IMR-90 (cell line): ENCODE results near the gene PCDHB8. TPM values are rescaled to one million over a fixed set of nuclear protein-coding genes. Genes with fewer than 3 reads are reported as not detected.

ENCODE experiments used
- ATAC-seq: fragments of 200-7000 bp; cut with Tn5 transposase; 2 replicates; pipeline ENCODE4 v1.9.1; 2020; ENCODE audit warnings: low read depth, mild to moderate bottlenecking, moderate library complexity
- BruUV-seq: library from RNA; stranded (reverse); fragments of 400-500 nt; replicated peaks from 2 replicates; lab custom pipeline; 2021; lab: Mats Ljungman, UMichigan
- CTCF ChIA-PET: fragments of 300-600 bp; formaldehyde crosslinking; extraction: SDS; loops from one replicate; lab custom pipeline; 2021; ENCODE audit warnings: antibody characterized with exemption; lab: Yijun Ruan, JAX
- POLR2A ChIA-PET: fragments of 300-600 bp; sonication (Branson Sonifier 250); formaldehyde crosslinking; loops from one replicate; lab custom pipeline; 2022; ENCODE audit warnings: antibody characterized with exemption; ENCODE audit not compliant: unreplicated experiment; lab: Charles Lee
- DNase-seq: peaks from one replicate; pipeline ENCODE4 v3.0.0; 2013
- H2AFZ ChIP-seq: replicated peaks from 2 replicates; pipeline ENCODE3; 2013; ENCODE audit warnings: low read length, mild to moderate bottlenecking; ENCODE audit not compliant: poor library complexity
- H2AK5ac ChIP-seq: 2 replicates; pipeline ENCODE4 v1.6.1; 2013; ENCODE audit warnings: low read depth, low read length, inconsistent platforms
- H2AK9ac ChIP-seq: replicated peaks from 2 replicates; pipeline ENCODE3; 2013; ENCODE audit warnings: mild to moderate bottlenecking, low read depth, low read length, moderate library complexity; ENCODE audit not compliant: poor library complexity
- H2BK120ac ChIP-seq: 2 replicates; pipeline ENCODE4 v1.6.1; 2013; ENCODE audit warnings: low read depth, low read length, inconsistent platforms
- H2BK15ac ChIP-seq: 3 replicates; pipeline ENCODE4 v1.6.1; 2013; ENCODE audit warnings: low read depth, low read length, inconsistent platforms
- H2BK20ac ChIP-seq: 2 replicates; pipeline ENCODE4 v1.6.1; 2013; ENCODE audit warnings: low read depth, mild to moderate bottlenecking, inconsistent platforms, low read length, moderate library complexity
- H2BK5ac ChIP-seq: 2 replicates; pipeline ENCODE4 v1.6.1; 2013; ENCODE audit warnings: mild to moderate bottlenecking, low read depth, low read length, inconsistent platforms; ENCODE audit not compliant: poor library complexity, severe bottlenecking
- H3K14ac ChIP-seq: replicated peaks from 2 replicates; pipeline ENCODE4 v1.6.1; 2013; ENCODE audit warnings: low read depth, low read length, inconsistent platforms
- H3K18ac ChIP-seq: 2 replicates; pipeline ENCODE4 v1.6.1; 2013; ENCODE audit warnings: low read depth, low read length, control low read depth
- H3K23ac ChIP-seq: 2 replicates; pipeline ENCODE4 v1.6.1; 2013; ENCODE audit warnings: low read depth, low read length, inconsistent platforms
- H3K27ac ChIP-seq: 2 replicates; pipeline ENCODE4 v1.5.1; 2013; ENCODE audit warnings: mild to moderate bottlenecking, control low read depth, low read length; ENCODE audit not compliant: insufficient read depth
- H3K27me3 ChIP-seq: 2 replicates; pipeline ENCODE4 v1.6.1; 2013; ENCODE audit warnings: low read length; ENCODE audit not compliant: control insufficient read depth, insufficient read depth
- H3K36me3 ChIP-seq: 2 replicates; pipeline ENCODE4 v1.6.1; 2013; ENCODE audit warnings: low read length, mixed read lengths; ENCODE audit not compliant: control insufficient read depth, insufficient read depth
- H3K4ac ChIP-seq: 2 replicates; pipeline ENCODE4 v1.6.1; 2013; ENCODE audit warnings: low read depth, low read length, inconsistent platforms
- H3K4me1 ChIP-seq: 2 replicates; pipeline ENCODE4 v1.6.1; 2013; ENCODE audit warnings: low read length, mixed read lengths; ENCODE audit not compliant: control insufficient read depth, insufficient read depth
- H3K4me2 ChIP-seq: 2 replicates; pipeline ENCODE4 v1.6.1; 2013; ENCODE audit warnings: low read depth, mild to moderate bottlenecking, control low read depth, low read length, moderate library complexity
- H3K4me3 ChIP-seq: 2 replicates; pipeline ENCODE4 v1.5.1; 2013; ENCODE audit warnings: low read depth, mild to moderate bottlenecking, control low read depth, low read length, moderate library complexity; ENCODE audit not compliant: insufficient read depth
- H3K56ac ChIP-seq: 2 replicates; pipeline ENCODE4 v1.6.1; 2013; ENCODE audit warnings: low read length, inconsistent platforms; ENCODE audit not compliant: insufficient read depth; ENCODE audit errors: extremely low read depth
- H3K79me1 ChIP-seq, 2 experiments: 2 replicates each; pipeline ENCODE4 v1.6.1; 2013; ENCODE audit warnings: low read length in 2 of 2, inconsistent platforms in 1 of 2, low read depth in 1 of 2
- H3K9ac ChIP-seq: 2 replicates; pipeline ENCODE4 v1.6.1; 2013; ENCODE audit warnings: low read depth, low read length, control low read depth
- H3K9me1 ChIP-seq: 2 replicates; pipeline ENCODE4 v1.6.1; 2013; ENCODE audit warnings: low read length, inconsistent platforms; ENCODE audit not compliant: insufficient read depth
- H3K9me3 ChIP-seq: 2 replicates; pipeline ENCODE4 v1.6.1; 2013; ENCODE audit warnings: low read length; ENCODE audit not compliant: control insufficient read depth, insufficient read depth
- H4K20me1 ChIP-seq: 2 replicates; pipeline ENCODE4 v1.6.1; 2013; ENCODE audit warnings: low read length, inconsistent platforms; ENCODE audit not compliant: insufficient read depth
- H4K5ac ChIP-seq: 2 replicates; pipeline ENCODE4 v1.6.1; 2013; ENCODE audit warnings: mild to moderate bottlenecking, low read depth, low read length, control low read depth
- H4K8ac ChIP-seq, 2 experiments: 2 replicates each; pipeline ENCODE4 v1.6.1; 2013; ENCODE audit warnings: low read depth in 2 of 2, low read length in 2 of 2, control low read depth in 1 of 2, inconsistent platforms in 1 of 2
- H4K91ac ChIP-seq: 2 replicates; pipeline ENCODE4 v1.6.1; 2013; ENCODE audit warnings: low read depth, low read length, inconsistent platforms; ENCODE audit not compliant: insufficient read depth
- MAFK ChIP-seq: IDR thresholded peaks from 2 replicates; pipeline ENCODE4 v1.6.1; 2012; ENCODE audit warnings: low read depth, low read length, improper control_type of control experiment
- MAZ ChIP-seq: IDR thresholded peaks from 2 replicates; pipeline ENCODE4 v1.6.1; 2012; ENCODE audit warnings: low read depth, mild to moderate bottlenecking, low read length, improper control_type of control experiment, moderate library complexity, borderline replicate concordance
- RAD21 ChIP-seq: IDR thresholded peaks from 2 replicates; pipeline ENCODE4 v1.6.1; 2012; ENCODE audit warnings: low read length, improper control_type of control experiment
- SMC3 ChIP-seq: fragments of 150-350 bp; IDR thresholded peaks from 2 replicates; pipeline ENCODE4 v1.6.1; 2016; ENCODE audit warnings: low read depth, mild to moderate bottlenecking, antibody characterized with exemption, low read length, moderate library complexity
- WGBS, 2 experiments: methylation state at CpG; one replicate each; pipeline versions ENCODE4 v1.1.5 to v1.1.7; 2013; ENCODE audit warnings: missing lambda C conversion rate in 2 of 2; ENCODE audit not compliant: insufficient read length in 1 of 2; ENCODE audit errors: extremely low coverage in 2 of 2; 5-methylcytosine and 5-hydroxymethylcytosine counted together
- dilution Hi-C: fragments of 300-500 bp; cut with HindIII; formaldehyde crosslinking; loops from one replicate; pipeline ENCODE4 v1.14.3; 2018; ENCODE audit warnings: low sequenced_read_pairs; ENCODE audit not compliant: unreplicated experiment
- in situ Hi-C: fragments of 300-500 bp; cut with MboI; formaldehyde crosslinking; loops from 3 replicates; pipeline ENCODE4 v1.14.3; 2019; ENCODE audit warnings: low sequenced_read_pairs, inconsistent platforms, mixed read lengths
- intact Hi-C: fragments of 100-400 bp; cut with micrococcal nuclease; formaldehyde crosslinking; loops from 2 replicates; pipeline ENCODE4 v1.10.0; 2022
- polyA plus RNA-seq, 3 experiments: library from polyadenylated mRNA; depleted of rRNA; stranded (reverse); fragments of >200 nt; gene quantifications; 2 replicates each; pipeline ENCODE4 v1.2.3, GENCODE V29; 2012; ENCODE audit warnings: low replicate concordance in 1 of 3
- total RNA-seq: library from RNA; depleted of rRNA; stranded (reverse); fragments of >200 nt; gene quantifications from 2 replicates; pipeline ENCODE4 v1.2.3, GENCODE V29; 2012
- TF ChIP-seq, protein P1 (sequence below): conservative IDR thresholded peaks from 2 replicates; pipeline ENCODE4 v1.5.1; 2012; ENCODE audit warnings: mild to moderate bottlenecking, low read depth, low read length, improper control_type of control experiment

The PCDHB8 gene
- total and polyA plus RNA-seq, 2 of the 4 experiments (the other 2 are of a cell fraction): 0.07 to 0.18 TPM

DNA sequence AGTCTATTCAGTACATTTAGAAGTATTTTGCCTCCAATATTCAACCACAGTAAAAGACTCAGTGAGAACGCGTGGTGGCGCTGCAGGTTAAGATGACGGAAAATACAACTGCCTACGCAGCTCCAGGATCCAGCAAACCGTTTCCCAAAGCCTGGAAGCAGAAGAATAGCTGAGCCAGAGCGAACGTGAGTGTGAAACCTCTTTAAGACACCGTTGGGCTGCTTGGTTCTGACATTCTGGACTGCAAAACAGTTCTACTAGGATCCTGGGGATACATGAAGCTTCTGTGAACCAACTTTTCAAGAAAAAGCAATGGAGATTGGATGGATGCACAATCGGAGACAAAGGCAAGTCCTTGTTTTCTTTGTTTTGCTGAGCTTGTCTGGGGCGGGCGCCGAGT is 4.7 kb downstream of the PCDHB8 start, which contains the start of gene PCDHB16:
Gene PCDHB16, plus strand, starts transcription at position 140 of the 400 bp plus-strand sequence. Its CDS starts 173 bp downstream, at position 313.
- TF ChIP-seq MAZ: no peak
- TF ChIP-seq MAFK: no peak
- TF ChIP-seq SMC3: peak; percentile 13; the same call in 1 of the 2 replicates
- TF ChIP-seq, protein P1, sequence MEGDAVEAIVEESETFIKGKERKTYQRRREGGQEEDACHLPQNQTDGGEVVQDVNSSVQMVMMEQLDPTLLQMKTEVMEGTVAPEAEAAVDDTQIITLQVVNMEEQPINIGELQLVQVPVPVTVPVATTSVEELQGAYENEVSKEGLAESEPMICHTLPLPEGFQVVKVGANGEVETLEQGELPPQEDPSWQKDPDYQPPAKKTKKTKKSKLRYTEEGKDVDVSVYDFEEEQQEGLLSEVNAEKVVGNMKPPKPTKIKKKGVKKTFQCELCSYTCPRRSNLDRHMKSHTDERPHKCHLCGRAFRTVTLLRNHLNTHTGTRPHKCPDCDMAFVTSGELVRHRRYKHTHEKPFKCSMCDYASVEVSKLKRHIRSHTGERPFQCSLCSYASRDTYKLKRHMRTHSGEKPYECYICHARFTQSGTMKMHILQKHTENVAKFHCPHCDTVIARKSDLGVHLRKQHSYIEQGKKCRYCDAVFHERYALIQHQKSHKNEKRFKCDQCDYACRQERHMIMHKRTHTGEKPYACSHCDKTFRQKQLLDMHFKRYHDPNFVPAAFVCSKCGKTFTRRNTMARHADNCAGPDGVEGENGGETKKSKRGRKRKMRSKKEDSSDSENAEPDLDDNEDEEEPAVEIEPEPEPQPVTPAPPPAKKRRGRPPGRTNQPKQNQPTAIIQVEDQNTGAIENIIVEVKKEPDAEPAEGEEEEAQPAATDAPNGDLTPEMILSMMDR: peak; percentile 43
- peak; percentile 26; the same call in 1 of the 2 replicates for TF ChIP-seq RAD21
- Histone ChIP-seq H3K4me1 (no peaks in the 10 kb centered on the region), H3K9me3 (peaks cover 23% of the 10 kb centered on the region; the same call in 1 of the 2 replicates), H3K79me1 (no peaks in the 10 kb centered on the region), H3K36me3 (no peaks in the 10 kb centered on the region), H3K9me1 (no peaks in the 10 kb centered on the region), H2AK5ac (no peak within 1 kb of the TSS), H2AK9ac (no peak within 1 kb of the TSS), H3K4me2 (peak within 1 kb of the TSS; percentile 61; the same call in 1 of the 2 replicates), H3K23ac (no peak within 1 kb of the TSS), H4K91ac (no peak within 1 kb of the TSS), H3K56ac (no peak within 1 kb of the TSS), H2BK120ac (no peak within 1 kb of the TSS), H4K8ac (no peak within 1 kb of the TSS), H3K27me3 (no peaks in the 10 kb centered on the region), H4K20me1 (no peaks in the 10 kb centered on the region), H3K14ac (no peak within 1 kb of the TSS), H3K4ac (no peak within 1 kb of the TSS), H3K18ac (0 out of 2 replicates have a peak within 1 kb of the TSS, but pooled peaks have one; percentile 36), H4K5ac (0 out of 2 replicates have a peak within 1 kb of the TSS, but pooled peaks have one; percentile 53), H2AFZ (peak within 1 kb of the TSS; percentile 58), H2BK15ac (no peak within 1 kb of the TSS), H3K9ac (peak within 1 kb of the TSS; percentile 67), H2BK20ac (no peak within 1 kb of the TSS), H3K27ac (no peak within 1 kb of the TSS), H2BK5ac (no peak within 1 kb of the TSS), H3K4me3 (peak within 1 kb of the TSS; percentile 58)
- CTCF ChIA-PET: interaction anchor here (0.6 to 1.2 kb wide), 5 partner anchors 13 to 382 kb away, joined by 3 to 7 read pairs (median 4); no protein-coding TSS in a partner anchor
- ATAC-seq (no peak), DNase-seq (peak; percentile 32)
- dilution Hi-C loops: no loop called here
- WGBS, 2 experiments: 17% methylated on average over 4 of the region's 13 CpGs; no CpG with 5 or more reads in 1 of the 2 experiments
- in situ Hi-C loops: no loop called here
- intact Hi-C loops: no loop called here
- BruUV-seq: no TSS peak
- POLR2A ChIA-PET: no interaction called here
